Measurements from ENCODE around the gene MKLN1. TPM values are rescaled to one million over a fixed set of nuclear protein-coding genes. Genes with fewer than 3 reads are reported as not detected.
A peak's percentile ranks its signal among the peaks of the same experiment; 100 is the strongest.

MKLN1 gene
- total RNA-seq, 1 experiment from 2014 or later, result 90.2 TPM

- intact Hi-C loops (cut with micrococcal nuclease; ENCODE audit: unreplicated experiment), result no loop called here
- ChIA-PET POLR2A (ENCODE audit: low non-redundant PET) (no interaction called here), CTCF (no interaction called here)
- no peaks in the 10 kb centered on the region for H3K4me1 ChIP-seq (ENCODE audit: insufficient read depth, low read length, poor library complexity, severe bottlenecking)
- H3K4me3 ChIP-seq (ENCODE audit: low read depth, low read length, poor library complexity, severe bottlenecking), result no peak overlapping the region
- no peak overlapping the region for H3K27ac ChIP-seq (ENCODE audit: low read depth, low read length, poor library complexity, severe bottlenecking)
- no peaks in the 10 kb centered on the region for H3K27me3 ChIP-seq (replicated peaks; ENCODE audit: insufficient read depth, low read depth, low read length, poor library complexity)
- no TSS peak for BruUV-seq (replicated peaks)
- TF ChIP-seq, protein P1, sequence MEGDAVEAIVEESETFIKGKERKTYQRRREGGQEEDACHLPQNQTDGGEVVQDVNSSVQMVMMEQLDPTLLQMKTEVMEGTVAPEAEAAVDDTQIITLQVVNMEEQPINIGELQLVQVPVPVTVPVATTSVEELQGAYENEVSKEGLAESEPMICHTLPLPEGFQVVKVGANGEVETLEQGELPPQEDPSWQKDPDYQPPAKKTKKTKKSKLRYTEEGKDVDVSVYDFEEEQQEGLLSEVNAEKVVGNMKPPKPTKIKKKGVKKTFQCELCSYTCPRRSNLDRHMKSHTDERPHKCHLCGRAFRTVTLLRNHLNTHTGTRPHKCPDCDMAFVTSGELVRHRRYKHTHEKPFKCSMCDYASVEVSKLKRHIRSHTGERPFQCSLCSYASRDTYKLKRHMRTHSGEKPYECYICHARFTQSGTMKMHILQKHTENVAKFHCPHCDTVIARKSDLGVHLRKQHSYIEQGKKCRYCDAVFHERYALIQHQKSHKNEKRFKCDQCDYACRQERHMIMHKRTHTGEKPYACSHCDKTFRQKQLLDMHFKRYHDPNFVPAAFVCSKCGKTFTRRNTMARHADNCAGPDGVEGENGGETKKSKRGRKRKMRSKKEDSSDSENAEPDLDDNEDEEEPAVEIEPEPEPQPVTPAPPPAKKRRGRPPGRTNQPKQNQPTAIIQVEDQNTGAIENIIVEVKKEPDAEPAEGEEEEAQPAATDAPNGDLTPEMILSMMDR (conservative IDR thresholded peaks at IDR 0.05; ENCODE audit: low read depth, low read length), result no peak
- no peak for TF ChIP-seq EZH2 (IDR thresholded peaks at IDR 0.05; ENCODE audit: borderline replicate concordance, low read depth, low read length, poor library complexity, severe bottlenecking)
- H3K36me3 ChIP-seq (ENCODE audit: insufficient read depth, low read length, poor library complexity, severe bottlenecking), result peaks cover 63% of the 10 kb centered on the region
- H3K9me3 ChIP-seq (ENCODE audit: low read depth, low read length, poor library complexity, severe bottlenecking), result no peaks in the 10 kb centered on the region
- DNase-seq (ENCODE audit: low spot score), result no peak
These were observed 143.8 kb downstream of the MKLN1 start for GRCh38 chr7:131471250-131472004.

GRCh38 chr7:131476740-131477139 is 149.1 kb downstream of the MKLN1 start:
- Histone ChIP-seq H3K4me1 (ENCODE audit: insufficient read depth, low read length, poor library complexity, severe bottlenecking) (peaks cover 15% of the 10 kb centered on the region), H3K27me3 (replicated peaks; ENCODE audit: insufficient read depth, low read depth, low read length, poor library complexity) (no peaks in the 10 kb centered on the region), H3K27ac (ENCODE audit: low read depth, low read length, poor library complexity, severe bottlenecking) (no peak overlapping the region), H3K9me3 (ENCODE audit: low read depth, low read length, poor library complexity, severe bottlenecking) (no peaks in the 10 kb centered on the region), H3K4me3 (ENCODE audit: low read depth, low read length, poor library complexity, severe bottlenecking) (no peak overlapping the region), H3K36me3 (ENCODE audit: insufficient read depth, low read length, poor library complexity, severe bottlenecking) (peaks cover 20% of the 10 kb centered on the region)
- BruUV-seq (replicated peaks), result no TSS peak
- DNase-seq (ENCODE audit: low spot score), result no peak
- ChIA-PET CTCF (no interaction called here), POLR2A (ENCODE audit: low non-redundant PET) (no interaction called here)
- no peak for TF ChIP-seq EZH2 (IDR thresholded peaks at IDR 0.05; ENCODE audit: borderline replicate concordance, low read depth, low read length, poor library complexity, severe bottlenecking)
- TF ChIP-seq, protein P1 (conservative IDR thresholded peaks at IDR 0.05; ENCODE audit: low read depth, low read length), result no peak
- intact Hi-C loops (cut with micrococcal nuclease; ENCODE audit: unreplicated experiment), result no loop called here

- H3K36me3 ChIP-seq (ENCODE audit: insufficient read depth, low read length, poor library complexity, severe bottlenecking), result no peaks in the 10 kb centered on the region
- TF ChIP-seq, protein P1 (conservative IDR thresholded peaks at IDR 0.05; ENCODE audit: low read depth, low read length), result no peak
- POLR2A ChIA-PET (ENCODE audit: low non-redundant PET), result no interaction called here
- no peak overlapping the region for H3K27ac ChIP-seq (ENCODE audit: low read depth, low read length, poor library complexity, severe bottlenecking)
- intact Hi-C loops (cut with micrococcal nuclease; ENCODE audit: unreplicated experiment), result no loop called here
- peak; percentile 62 for DNase-seq (ENCODE audit: low spot score)
- H3K4me1 ChIP-seq (ENCODE audit: insufficient read depth, low read length, poor library complexity, severe bottlenecking), result peaks cover 15% of the 10 kb centered on the region
- H3K9me3 ChIP-seq (ENCODE audit: low read depth, low read length, poor library complexity, severe bottlenecking), result no peaks in the 10 kb centered on the region
- CTCF ChIA-PET, result no interaction called here
- H3K4me3 ChIP-seq (ENCODE audit: low read depth, low read length, poor library complexity, severe bottlenecking), result no peak overlapping the region
- no peaks in the 10 kb centered on the region for H3K27me3 ChIP-seq (replicated peaks; ENCODE audit: insufficient read depth, low read depth, low read length, poor library complexity)
- BruUV-seq (replicated peaks), result no TSS peak
These were observed 153.0 kb downstream of the MKLN1 start for GRCh38 chr7:131480384-131481315.
